CD4-positive, alpha-beta T cell treated with Interleukin-15 for 4 hours (primary cell): ENCODE results near the gene KLHL22.
"Not testable (repeated sequence)": the region's sequence is repeated elsewhere in the genome, so short reads cannot be mapped to it uniquely, and the experiment has no call there.

Experiments
- DNase-seq: peaks from one replicate; pipeline ENCODE4 v3.0.0-alpha.2; 2020; ENCODE audit warnings: low spot score

The KLHL22 gene

GRCh38 chr22:20503816-20504215 is 8.2 kb upstream of the KLHL22 start:
- DNase-seq, result no peak

GRCh38 chr22:20499769-20500168 is 4.2 kb upstream of the KLHL22 start:
- no peak for DNase-seq

GRCh38 chr22:20498913-20499312 is 3.3 kb upstream of the KLHL22 start:
- DNase-seq, result no peak

- no peak for DNase-seq
Observed at GRCh38 chr22:20497426-20497825, 1.8 kb upstream of the KLHL22 start.

GRCh38 chr22:20495861-20496681 is 476 bp upstream of the KLHL22 start:
- peak; percentile 89 for DNase-seq

- no peak for DNase-seq
Observed at GRCh38 chr22:20491346-20491745, 4.2 kb downstream of the KLHL22 start.

GRCh38 chr22:20490941-20491307 is 4.7 kb downstream of the KLHL22 start:
- DNase-seq, result no peak

GRCh38 chr22:20490183-20490940 is 5.2 kb downstream of the KLHL22 start:
- no peak for DNase-seq

- no peak for DNase-seq
Observed at GRCh38 chr22:20488946-20489345, 6.6 kb downstream of the KLHL22 start.

GRCh38 chr22:20487715-20488114 is 7.9 kb downstream of the KLHL22 start:
- no peak for DNase-seq

- DNase-seq, result no peak
Observed at GRCh38 chr22:20486229-20486628, 9.4 kb downstream of the KLHL22 start.

- no peak for DNase-seq
Observed at GRCh38 chr22:20484948-20485683, 10.5 kb downstream of the KLHL22 start.

- no peak for DNase-seq
Observed at GRCh38 chr22:20483771-20484170, 11.8 kb downstream of the KLHL22 start.

GRCh38 chr22:20483143-20483506 is 12.5 kb downstream of the KLHL22 start:
- not testable (repeated sequence) for DNase-seq

- DNase-seq, result no peak
Observed at GRCh38 chr22:20479612-20480196, 15.9 kb downstream of the KLHL22 start.

- not testable (repeated sequence) for DNase-seq
Observed at GRCh38 chr22:20478059-20478458, 17.5 kb downstream of the KLHL22 start.

GRCh38 chr22:20475569-20475968 is 20.0 kb downstream of the KLHL22 start:
- DNase-seq, result not testable (repeated sequence)

- no peak for DNase-seq
Observed at GRCh38 chr22:20475115-20475436, 20.5 kb downstream of the KLHL22 start.

GRCh38 chr22:20472629-20473442 is 22.8 kb downstream of the KLHL22 start:
- DNase-seq, result no peak

GRCh38 chr22:20471126-20471833 is 24.3 kb downstream of the KLHL22 start:
- no peak for DNase-seq

- DNase-seq, result not testable (repeated sequence)
Observed at GRCh38 chr22:20470525-20470924, 25.1 kb downstream of the KLHL22 start.
